ENCODE data around the gene JAG1.

Gene JAG1

GRCh38 chr20:10659651-10660601 lies 13.9 kb downstream of the JAG1 start:
- H3K4me3 ChIP-seq (replicated peaks; ENCODE audit: low read depth, low read length) = no peak overlapping the region
- DNase-seq (ENCODE audit: low read depth) = no peak
- no peak for TF ChIP-seq CTCF (IDR thresholded peaks at IDR 0.05; ENCODE audit: low read length, missing control alignments)

GRCh38 chr20:10658876-10659632 lies 14.7 kb downstream of the JAG1 start:
- no peak for DNase-seq (ENCODE audit: low read depth)
- H3K4me3 ChIP-seq (replicated peaks; ENCODE audit: low read depth, low read length) = no peak overlapping the region
- TF ChIP-seq CTCF (IDR thresholded peaks at IDR 0.05; ENCODE audit: low read length, missing control alignments) = no peak

- no peak for DNase-seq (ENCODE audit: low read depth)
- TF ChIP-seq CTCF (IDR thresholded peaks at IDR 0.05; ENCODE audit: low read length, missing control alignments) = no peak
- H3K4me3 ChIP-seq (replicated peaks; ENCODE audit: low read depth, low read length) = no peak overlapping the region
Measured at GRCh38 chr20:10658051-10658823, 15.6 kb downstream of the JAG1 start.

- TF ChIP-seq CTCF (IDR thresholded peaks at IDR 0.05; ENCODE audit: low read length, missing control alignments) = no peak
- no peak for DNase-seq (ENCODE audit: low read depth)
- no peak overlapping the region for H3K4me3 ChIP-seq (replicated peaks; ENCODE audit: low read depth, low read length)
Measured at GRCh38 chr20:10657453-10657852, 16.3 kb downstream of the JAG1 start.

- TF ChIP-seq CTCF (IDR thresholded peaks at IDR 0.05; ENCODE audit: low read length, missing control alignments) = no peak
- DNase-seq (ENCODE audit: low read depth) = no peak
- H3K4me3 ChIP-seq (replicated peaks; ENCODE audit: low read depth, low read length) = no peak overlapping the region
Measured at GRCh38 chr20:10655720-10656669, 17.8 kb downstream of the JAG1 start.

GRCh38 chr20:10654630-10655029 lies 19.2 kb downstream of the JAG1 start:
- H3K4me3 ChIP-seq (replicated peaks; ENCODE audit: low read depth, low read length) = no peak overlapping the region
- TF ChIP-seq CTCF (IDR thresholded peaks at IDR 0.05; ENCODE audit: low read length, missing control alignments) = no peak
- DNase-seq (ENCODE audit: low read depth) = no peak
